Thyroid gland (tissue), 4 donors: ENCODE measurements around the gene OR8B8.

Experiments used
- CTCF ChIP-seq, 6 experiments: fragments of 200-600 bp in 3 of 6; fragments of 450-650 bp in 3 of 6; sonication (generic) in 3 of 6; IDR thresholded peaks; one replicate each; pipeline ENCODE4 v1.5.1; 2016 to 2019; ENCODE audit warnings: antibody characterized with exemption in 6 of 6, mild to moderate bottlenecking in 2 of 6, inconsistent platforms in 1 of 6, moderate library complexity in 1 of 6
- POLR2A ChIP-seq, 2 donors: fragments of 450-650 bp; IDR thresholded peaks; one replicate each; pipeline ENCODE4 v1.6.1; 2017; ENCODE audit warnings: antibody characterized with exemption in 2 of 2, mild to moderate bottlenecking in 2 of 2, moderate library complexity in 1 of 2

GRCh38 chr11:124454552-124454951, 9.1 kb upstream of the OR8B8 start:
- TF ChIP-seq CTCF (IDR thresholded peaks at IDR 0.05) (no peak), POLR2A (IDR thresholded peaks at IDR 0.05) (no peak)
